ENCODE measurements around the gene GLI1.
A peak's percentile ranks its signal among the peaks of the same experiment; 100 is the strongest.
"Not testable (repeated sequence)": the region's sequence is repeated elsewhere in the genome, so short reads cannot be mapped to it uniquely, and the experiment has no call there.

The GLI1 gene

GRCh38 chr12:57441846-57442427, 17.6 kb upstream of the GLI1 start:
- DNase-seq (ENCODE audit: low read depth) = no peak

DNA sequence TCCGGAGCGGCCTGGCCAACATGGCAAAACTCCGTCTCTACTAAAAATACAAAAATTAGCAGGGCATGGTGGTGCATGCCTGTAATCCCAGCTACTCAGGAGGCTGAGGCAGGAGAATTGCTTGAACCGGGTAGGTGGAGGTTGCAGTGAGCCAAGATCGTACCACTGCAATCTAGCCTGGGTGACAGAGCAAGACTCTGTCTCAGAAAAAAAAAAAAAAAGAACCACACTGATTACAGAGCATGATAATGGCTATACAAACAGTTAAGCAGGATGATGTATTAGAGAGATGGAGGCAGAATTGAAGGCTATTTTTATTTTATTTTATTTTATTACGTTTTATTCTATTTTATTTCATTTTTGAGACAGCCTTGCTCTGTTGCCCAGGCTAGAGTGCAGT, 15.2 kb upstream of the GLI1 start:
- not testable (repeated sequence) for DNase-seq (ENCODE audit: low read depth)

GRCh38 chr12:57444744-57445143, 14.8 kb upstream of the GLI1 start:
- DNase-seq (ENCODE audit: low read depth) = no peak

GRCh38 chr12:57446292-57446960, 13.2 kb upstream of the GLI1 start:
- no peak for DNase-seq (ENCODE audit: low read depth)

- no peak for DNase-seq (ENCODE audit: low read depth)
These were observed 10.9 kb upstream of the GLI1 start for GRCh38 chr12:57448669-57449068.

DNA sequence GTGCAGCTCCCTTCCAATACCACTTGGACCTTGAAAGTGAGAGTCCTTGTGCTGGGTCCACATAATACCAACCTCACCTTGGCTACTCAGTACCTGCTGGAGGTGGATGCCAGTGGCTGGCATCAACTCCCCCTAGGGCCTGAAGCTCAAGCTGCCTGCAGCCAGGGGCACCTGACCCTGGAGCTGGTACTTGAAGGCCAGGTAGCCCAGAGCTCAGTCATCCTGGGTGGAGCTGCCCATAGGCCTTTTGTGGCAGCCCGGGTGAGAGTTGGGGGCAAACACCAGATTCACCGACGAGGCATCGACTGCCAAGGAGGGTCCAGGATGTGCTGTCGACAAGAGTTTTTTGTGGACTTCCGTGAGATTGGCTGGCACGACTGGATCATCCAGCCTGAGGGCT, 10.2 kb upstream of the GLI1 start:
- DNase-seq (ENCODE audit: low read depth) = no peak

DNA sequence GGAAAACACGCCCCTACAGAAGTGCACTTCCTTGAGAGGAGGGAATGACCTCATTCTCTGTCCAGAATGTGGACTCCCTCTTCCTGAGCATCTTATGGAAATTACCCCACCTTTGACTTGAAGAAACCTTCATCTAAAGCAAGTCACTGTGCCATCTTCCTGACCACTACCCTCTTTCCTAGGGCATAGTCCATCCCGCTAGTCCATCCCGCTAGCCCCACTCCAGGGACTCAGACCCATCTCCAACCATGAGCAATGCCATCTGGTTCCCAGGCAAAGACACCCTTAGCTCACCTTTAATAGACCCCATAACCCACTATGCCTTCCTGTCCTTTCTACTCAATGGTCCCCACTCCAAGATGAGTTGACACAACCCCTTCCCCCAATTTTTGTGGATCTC, 9.5 kb upstream of the GLI1 start:
- no peak for DNase-seq (ENCODE audit: low read depth)

DNA sequence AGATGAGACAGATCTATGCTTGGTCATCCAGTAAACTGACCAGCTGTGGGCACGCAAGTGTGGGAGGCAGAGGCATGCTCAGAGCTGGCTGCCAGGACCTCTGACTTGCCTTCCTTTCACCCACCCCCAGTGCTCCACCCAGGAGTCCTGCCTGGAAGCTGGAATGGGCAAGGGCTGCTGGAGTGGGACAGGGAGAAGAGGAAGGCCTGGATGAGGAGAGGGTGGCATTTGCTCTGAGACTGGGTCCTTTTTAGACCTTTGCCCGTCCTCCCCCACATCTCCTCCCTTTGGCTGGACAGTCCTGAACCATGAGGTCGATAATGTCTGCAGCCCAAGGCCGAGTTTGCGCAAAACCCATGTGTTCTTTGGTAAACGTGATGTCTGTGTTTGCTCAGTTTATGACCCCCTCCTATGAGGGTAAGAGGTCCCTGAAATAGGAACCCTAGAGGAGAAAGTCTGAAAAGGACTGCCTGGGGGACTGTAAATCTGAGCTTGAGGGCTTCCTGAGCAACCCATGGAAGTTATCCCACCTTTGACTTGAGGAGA, 8.3 kb upstream of the GLI1 start:
- DNase-seq (ENCODE audit: low read depth) = no peak

DNA sequence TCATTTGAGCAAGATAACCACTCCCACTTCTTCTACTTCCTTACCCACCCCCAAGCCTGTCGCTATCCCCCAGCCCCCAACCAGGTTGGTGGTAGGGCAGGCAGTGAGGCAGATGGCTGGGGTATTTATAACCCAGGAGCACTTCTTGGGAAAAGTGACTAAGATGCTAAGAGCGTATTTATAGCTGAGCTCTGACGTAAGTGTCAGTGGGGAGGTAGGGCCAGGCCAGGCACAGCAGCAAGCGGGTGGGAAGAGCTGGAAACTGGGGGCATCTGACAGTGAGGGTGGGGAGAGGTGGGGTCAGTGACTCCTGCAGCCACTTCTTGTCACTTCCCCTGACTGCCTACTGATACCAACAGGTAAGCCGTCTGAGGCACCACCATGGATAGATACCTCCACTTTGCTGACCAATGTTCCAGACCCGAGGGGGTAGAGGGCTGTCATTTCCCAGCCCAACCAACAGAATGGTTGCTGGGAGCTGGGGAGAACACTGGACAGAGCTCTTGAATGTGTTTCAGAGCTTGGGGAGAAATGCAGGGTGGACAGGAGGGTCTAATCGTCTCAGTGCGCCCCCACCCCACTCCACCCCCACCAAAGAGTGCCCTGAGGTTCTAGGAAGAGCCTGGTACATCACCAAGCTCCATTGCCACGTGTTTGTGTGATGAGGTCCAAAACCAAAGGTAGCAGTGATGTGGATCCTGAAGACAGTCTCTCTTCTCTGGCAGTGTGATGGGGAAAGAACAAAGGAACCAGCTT, 7.2 kb upstream of the GLI1 start:
- DNase-seq (ENCODE audit: low read depth) = no peak

DNA sequence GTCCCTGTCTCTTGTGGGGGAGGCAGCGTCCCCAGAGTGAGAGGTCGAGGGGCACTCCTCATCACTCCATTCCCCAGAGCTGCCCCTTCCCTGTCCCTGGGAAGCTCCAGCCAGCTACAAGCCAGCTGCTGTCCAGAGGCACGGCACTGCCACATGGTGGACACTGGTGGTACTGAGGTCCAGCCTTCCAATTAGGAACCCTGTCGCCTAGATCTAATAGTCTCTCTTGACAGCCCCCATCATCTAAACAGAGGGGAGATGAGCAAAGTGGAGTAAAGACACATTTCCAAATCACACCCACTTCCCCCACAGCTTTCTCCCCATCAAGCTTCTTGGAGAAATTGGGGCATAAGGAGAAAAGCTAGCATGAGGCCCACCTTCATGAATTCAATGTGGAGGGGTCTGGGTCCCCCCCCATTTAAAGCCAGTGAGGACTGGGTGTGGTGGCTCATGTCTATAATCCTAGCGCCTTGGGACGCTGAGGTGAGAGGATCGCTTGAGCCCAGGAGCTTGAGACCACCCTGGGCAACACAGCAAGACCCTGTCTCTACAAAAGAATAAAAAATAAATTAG, 6.6 kb upstream of the GLI1 start:
- DNase-seq (ENCODE audit: low read depth) = no peak

DNA sequence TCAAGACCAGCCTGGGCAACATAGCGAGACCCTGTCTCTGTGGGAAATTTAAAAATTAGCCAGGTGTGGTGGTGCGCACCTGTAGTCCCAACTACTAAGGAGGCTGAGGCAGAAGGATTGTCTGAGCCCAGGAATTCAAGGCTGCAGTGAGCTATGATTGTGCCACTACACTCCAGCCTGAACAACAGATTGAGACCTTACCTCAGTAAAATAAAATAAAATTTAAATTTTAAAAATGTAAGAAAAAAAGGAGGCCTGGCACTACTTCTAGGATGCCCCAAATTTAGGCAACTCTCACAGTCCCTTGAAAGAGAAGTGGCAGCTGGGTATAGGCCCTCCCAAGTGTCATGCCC, 5.4 kb upstream of the GLI1 start:
- no peak for DNase-seq (ENCODE audit: low read depth)

- no peak for DNase-seq (ENCODE audit: low read depth)
These were observed 4.8 kb upstream of the GLI1 start, which contains the start of gene INHBE for GRCh38 chr12:57454566-57455373. TSS of gene INHBE (plus strand) at chr12:57455307. CDS start at chr12:57455537, 230 bp downstream.

- no peak for DNase-seq (ENCODE audit: low read depth)
These were observed 4.0 kb upstream of the GLI1 start for GRCh38 chr12:57455374-57456144.

DNA sequence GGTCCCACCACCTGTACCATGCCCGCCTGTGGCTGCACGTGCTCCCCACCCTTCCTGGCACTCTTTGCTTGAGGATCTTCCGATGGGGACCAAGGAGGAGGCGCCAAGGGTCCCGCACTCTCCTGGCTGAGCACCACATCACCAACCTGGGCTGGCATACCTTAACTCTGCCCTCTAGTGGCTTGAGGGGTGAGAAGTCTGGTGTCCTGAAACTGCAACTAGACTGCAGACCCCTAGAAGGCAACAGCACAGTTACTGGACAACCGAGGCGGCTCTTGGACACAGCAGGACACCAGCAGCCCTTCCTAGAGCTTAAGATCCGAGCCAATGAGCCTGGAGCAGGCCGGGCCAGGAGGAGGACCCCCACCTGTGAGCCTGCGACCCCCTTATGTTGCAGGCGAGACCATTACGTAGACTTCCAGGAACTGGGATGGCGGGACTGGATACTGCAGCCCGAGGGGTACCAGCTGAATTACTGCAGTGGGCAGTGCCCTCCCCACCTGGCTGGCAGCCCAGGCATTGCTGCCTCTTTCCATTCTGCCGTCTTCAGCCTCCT, 3.4 kb upstream of the GLI1 start:
- peak; percentile 27 for DNase-seq (ENCODE audit: low read depth)

DNA sequence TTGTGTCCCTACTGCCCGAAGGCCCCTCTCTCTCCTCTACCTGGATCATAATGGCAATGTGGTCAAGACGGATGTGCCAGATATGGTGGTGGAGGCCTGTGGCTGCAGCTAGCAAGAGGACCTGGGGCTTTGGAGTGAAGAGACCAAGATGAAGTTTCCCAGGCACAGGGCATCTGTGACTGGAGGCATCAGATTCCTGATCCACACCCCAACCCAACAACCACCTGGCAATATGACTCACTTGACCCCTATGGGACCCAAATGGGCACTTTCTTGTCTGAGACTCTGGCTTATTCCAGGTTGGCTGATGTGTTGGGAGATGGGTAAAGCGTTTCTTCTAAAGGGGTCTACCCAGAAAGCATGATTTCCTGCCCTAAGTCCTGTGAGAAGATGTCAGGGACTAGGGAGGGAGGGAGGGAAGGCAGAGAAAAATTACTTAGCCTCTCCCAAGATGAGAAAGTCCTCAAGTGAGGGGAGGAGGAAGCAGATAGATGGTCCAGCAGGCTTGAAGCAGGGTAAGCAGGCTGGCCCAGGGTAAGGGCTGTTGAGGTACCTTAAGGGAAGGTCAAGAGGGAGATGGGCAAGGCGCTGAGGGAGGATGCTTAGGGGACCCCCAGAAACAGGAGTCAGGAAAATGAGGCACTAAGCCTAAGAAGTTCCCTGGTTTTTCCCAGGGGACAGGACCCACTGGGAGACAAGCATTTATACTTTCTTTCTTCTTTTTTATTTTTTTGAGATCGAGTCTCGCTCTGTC, 2.7 kb upstream of the GLI1 start:
- DNase-seq (ENCODE audit: low read depth) = no peak

DNA sequence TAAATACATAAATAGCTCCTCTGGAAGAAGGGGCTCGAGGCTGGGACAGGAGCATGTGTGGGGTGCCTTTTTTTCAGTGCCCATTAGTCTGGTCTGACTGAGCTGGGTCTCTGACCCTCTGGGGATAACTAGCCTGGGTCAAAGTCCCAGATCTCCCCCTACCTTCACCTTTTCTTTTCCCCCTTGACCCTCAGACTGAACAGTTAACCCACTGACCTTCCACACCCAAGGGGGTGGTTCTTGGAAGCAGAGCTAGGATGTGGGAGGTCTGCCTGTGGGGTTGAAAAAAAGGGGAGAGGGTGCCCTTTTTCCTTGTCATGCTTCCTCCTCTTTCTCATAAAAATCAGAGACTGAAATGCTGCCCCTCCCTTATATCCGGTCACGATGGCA, 925 bp upstream of the GLI1 start:
- DNase-seq (ENCODE audit: low read depth) = no peak

DNA sequence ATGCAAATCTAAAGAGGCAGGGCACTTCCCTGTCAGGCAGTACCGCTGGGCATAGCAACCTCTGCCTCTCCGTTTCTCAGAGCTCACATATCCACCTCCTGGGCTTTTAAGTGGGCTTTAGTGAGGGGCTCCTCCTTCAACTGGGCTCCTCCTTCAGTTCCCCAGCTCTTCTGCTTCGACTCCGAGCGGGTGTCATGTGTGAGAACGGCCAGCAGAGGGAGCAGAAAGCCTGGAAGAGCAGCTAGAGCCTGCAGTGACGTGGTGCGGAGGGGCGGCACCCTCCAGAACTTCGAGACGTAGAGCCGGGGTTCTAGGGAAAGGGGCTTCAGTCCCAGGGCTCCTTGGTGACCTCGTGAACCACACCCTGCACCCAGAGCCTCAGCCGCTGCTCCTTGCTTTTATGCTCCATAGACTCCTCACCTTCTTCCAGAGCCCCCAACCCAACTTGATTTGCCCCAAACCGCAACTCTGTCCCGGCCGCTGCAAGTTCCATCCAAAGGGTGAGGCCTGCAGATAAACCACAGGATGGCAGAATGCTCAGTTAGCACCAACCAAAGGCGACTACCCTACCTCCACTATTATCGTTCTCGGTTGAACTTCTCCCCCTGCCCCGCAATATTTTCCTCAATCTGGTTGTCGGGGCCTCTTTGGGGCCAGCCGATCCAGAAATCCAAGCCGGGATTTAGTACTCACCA, 383 bp upstream of the GLI1 start:
- peak; percentile 91 for DNase-seq (ENCODE audit: low read depth)

DNA sequence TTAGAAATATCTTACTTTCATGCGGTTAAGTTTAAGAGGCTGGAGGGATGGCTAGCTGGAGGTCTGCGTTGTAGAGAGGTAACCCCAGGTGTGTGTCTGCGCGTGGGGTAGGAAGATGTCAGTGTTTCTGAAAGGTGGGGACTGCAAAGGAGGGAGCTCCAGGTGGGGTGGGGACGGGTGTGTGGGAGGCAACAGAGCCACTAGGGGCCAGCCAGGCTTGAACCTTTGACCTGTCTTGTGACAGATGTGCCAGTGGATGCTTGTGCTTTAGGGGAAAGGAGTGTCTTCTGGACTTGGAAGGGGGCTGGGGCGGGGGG, 841 bp downstream of the GLI1 start:
- DNase-seq (ENCODE audit: low read depth) = no peak

DNA sequence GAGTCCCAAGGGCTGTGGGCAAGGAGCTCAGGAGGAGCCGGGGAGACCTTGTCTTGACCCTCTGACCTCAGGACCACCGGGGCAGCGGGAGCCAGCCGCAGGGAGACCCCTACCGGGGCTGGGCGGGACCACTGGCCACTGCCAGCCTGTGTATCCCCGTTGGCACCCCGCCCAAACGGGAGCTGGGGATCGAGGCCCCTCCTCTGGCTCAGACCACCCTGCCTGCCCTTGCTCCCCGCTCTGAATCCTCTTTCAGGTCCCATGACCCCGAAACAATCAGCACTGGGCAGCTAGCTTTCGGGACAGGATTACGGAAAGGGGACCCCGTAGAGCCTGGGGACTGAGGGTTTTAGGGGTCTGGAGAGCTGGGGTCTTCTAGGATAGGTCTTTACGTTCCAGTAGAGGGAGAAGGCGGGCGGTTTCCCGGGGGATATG, 1.3 kb downstream of the GLI1 start:
- no peak for DNase-seq (ENCODE audit: low read depth)

Data from stimulated activated CD4-positive, alpha-beta T cell treated with anti-CD3 and anti-CD28 coated beads, Interleukin-2, amount 100 ng/mL, for 4 hours (primary cell).